SK-N-SH treated with all-trans-retinoic acid at 6 μM for 48 hours (cell line): ENCODE data around the gene SHOX.
"Not testable (repeated sequence)": the region's sequence is repeated elsewhere in the genome, so short reads cannot be mapped to it uniquely, and the experiment has no call there.

ENCODE experiments used
- PPARA ChIP-seq: fragments of 250-450 bp; sonication (Bioruptor Pico); IDR thresholded peaks from 2 replicates; pipeline ENCODE4 v1.5.0; 2020; ENCODE audit warnings: mild to moderate bottlenecking, borderline replicate concordance
- ZC3H10 ChIP-seq: fragments of 250-450 bp; sonication (Bioruptor Pico); IDR thresholded peaks from 2 replicates; pipeline ENCODE4 v1.5.1; 2021; ENCODE audit warnings: mild to moderate bottlenecking, moderate library complexity
- ZNF8 ChIP-seq: fragments of 450-650 bp; formaldehyde crosslinking; IDR thresholded peaks from 2 replicates; pipeline ENCODE4 v1.5.0; 2020; ENCODE audit warnings: mild to moderate bottlenecking, moderate library complexity

DNA sequence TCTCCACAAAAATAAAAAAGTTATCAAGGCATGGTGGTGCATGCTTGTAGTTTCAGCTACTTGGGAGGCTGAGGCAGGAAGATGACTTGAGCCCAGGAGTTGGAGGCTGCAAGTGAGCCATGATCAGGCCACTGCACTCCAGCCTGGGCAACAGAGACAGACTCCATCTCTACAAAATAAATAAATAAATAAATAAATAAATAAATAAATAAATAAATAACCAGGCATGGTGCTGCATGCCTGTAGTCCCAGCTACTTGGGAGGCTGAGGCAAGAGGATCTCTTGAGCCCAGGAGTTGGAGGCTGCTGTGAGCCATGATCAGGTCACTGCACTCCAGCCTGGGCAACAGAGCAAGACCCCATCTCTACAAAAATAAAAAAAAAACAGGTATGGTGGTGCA is 26.0 kb upstream of the SHOX start:
- TF ChIP-seq ZNF8, PPARA, ZC3H10 (CRISPR knock-in tag): not testable (repeated sequence)
